Astrocyte (in vitro differentiated cells and primary cell): ENCODE results near the gene SLC17A2. TPM values are rescaled to one million over a fixed set of nuclear protein-coding genes. Genes with fewer than 3 reads are reported as not detected.

ENCODE experiments used
- total RNA-seq: library from RNA; stranded (reverse); gene quantifications from 2 replicates; pipeline ENCODE4 v1.2.1, GENCODE V29; 2021

SLC17A2 gene
- total RNA-seq, 1 donor from 2014 or later, result not detected

Other genes with a start within 250 kb of the SLC17A2 start
- gene SLC17A4, start 175.9 kb downstream of the SLC17A2 start, total RNA-seq, result not detected in 2 replicates
- gene SLC17A1, start 98.6 kb downstream of the SLC17A2 start, total RNA-seq, result not detected in 2 replicates
- not detected in 2 replicates for gene SLC17A3, start 56.4 kb downstream of the SLC17A2 start, total RNA-seq
- 6.8 and 8.4 TPM in 2 replicates for gene TRIM38, start 32.1 kb upstream of the SLC17A2 start, total RNA-seq
- gene HFE, start 156.7 kb upstream of the SLC17A2 start, total RNA-seq, result 5.7 and 7.7 TPM in 2 replicates